Panc1 (cell line): ENCODE measurements around the gene DCAF4.

Experiments
- CTCF ChIP-seq: fragments of 450-650 bp; IDR thresholded peaks from 2 replicates; pipeline ENCODE4 v1.5.1; 2017; ENCODE audit warnings: mild to moderate bottlenecking
- REST ChIP-seq, 2 experiments: IDR thresholded peaks; 2 replicates each; pipeline ENCODE4 v1.6.1; 2011 to 2012; ENCODE audit warnings: low read depth in 2 of 2, control low read depth in 1 of 2, low read length in 1 of 2, mild to moderate bottlenecking in 1 of 2, moderate library complexity in 1 of 2; ENCODE audit not compliant: insufficient read depth in 1 of 2

GRCh38 chr14:72943876-72944430, 17.7 kb downstream of the DCAF4 start:
- TF ChIP-seq CTCF (no peak), REST (IDR thresholded peaks at IDR 0.05; ENCODE audit: insufficient read depth in 1 of 2, low read depth in 2 of 2, low read length in 1 of 2) (no peak)
